Coronary artery (tissue), 2 donors: ENCODE data around the gene PCDHGC3.

ENCODE experiments used
- DNase-seq: peaks from one replicate; pipeline ENCODE4 v3.0.0-alpha.2; 2017; ENCODE audit warnings: low spot score
- H3K27ac ChIP-seq, 2 donors: fragments of 200-600 bp; sonication (generic); one replicate each; pipeline ENCODE4 v1.5.1; 2016 to 2019
- H3K4me3 ChIP-seq: fragments of 200-600 bp; sonication (generic); 2 replicates; pipeline ENCODE4 v1.5.1; 2016; ENCODE audit warnings: mild to moderate bottlenecking, moderate library complexity
- TF ChIP-seq, protein P1 (sequence below): fragments of 200-600 bp; sonication (generic); IDR thresholded peaks from one replicate; pipeline ENCODE4 v1.5.1; 2019; ENCODE audit warnings: antibody characterized with exemption

The PCDHGC3 gene

GRCh38 chr5:141477815-141478214 is 2.0 kb downstream of the PCDHGC3 start:
- no peak overlapping the region for H3K27ac ChIP-seq
- peak overlapping the region; percentile 88 for H3K4me3 ChIP-seq
- TF ChIP-seq, protein P1, sequence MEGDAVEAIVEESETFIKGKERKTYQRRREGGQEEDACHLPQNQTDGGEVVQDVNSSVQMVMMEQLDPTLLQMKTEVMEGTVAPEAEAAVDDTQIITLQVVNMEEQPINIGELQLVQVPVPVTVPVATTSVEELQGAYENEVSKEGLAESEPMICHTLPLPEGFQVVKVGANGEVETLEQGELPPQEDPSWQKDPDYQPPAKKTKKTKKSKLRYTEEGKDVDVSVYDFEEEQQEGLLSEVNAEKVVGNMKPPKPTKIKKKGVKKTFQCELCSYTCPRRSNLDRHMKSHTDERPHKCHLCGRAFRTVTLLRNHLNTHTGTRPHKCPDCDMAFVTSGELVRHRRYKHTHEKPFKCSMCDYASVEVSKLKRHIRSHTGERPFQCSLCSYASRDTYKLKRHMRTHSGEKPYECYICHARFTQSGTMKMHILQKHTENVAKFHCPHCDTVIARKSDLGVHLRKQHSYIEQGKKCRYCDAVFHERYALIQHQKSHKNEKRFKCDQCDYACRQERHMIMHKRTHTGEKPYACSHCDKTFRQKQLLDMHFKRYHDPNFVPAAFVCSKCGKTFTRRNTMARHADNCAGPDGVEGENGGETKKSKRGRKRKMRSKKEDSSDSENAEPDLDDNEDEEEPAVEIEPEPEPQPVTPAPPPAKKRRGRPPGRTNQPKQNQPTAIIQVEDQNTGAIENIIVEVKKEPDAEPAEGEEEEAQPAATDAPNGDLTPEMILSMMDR: no peak
- no peak for DNase-seq

GRCh38 chr5:141478321-141478945 is 2.7 kb downstream of the PCDHGC3 start:
- Histone ChIP-seq H3K27ac (no peak overlapping the region), H3K4me3 (peak overlapping the region; percentile 88)
- no peak for DNase-seq
- TF ChIP-seq, protein P1: no peak

- DNase-seq: no peak
- TF ChIP-seq, protein P1: no peak
- Histone ChIP-seq H3K4me3 (peak overlapping the region; percentile 88), H3K27ac (no peak overlapping the region)
These were observed 4.0 kb downstream of the PCDHGC3 start for GRCh38 chr5:141479776-141480175.

DNA sequence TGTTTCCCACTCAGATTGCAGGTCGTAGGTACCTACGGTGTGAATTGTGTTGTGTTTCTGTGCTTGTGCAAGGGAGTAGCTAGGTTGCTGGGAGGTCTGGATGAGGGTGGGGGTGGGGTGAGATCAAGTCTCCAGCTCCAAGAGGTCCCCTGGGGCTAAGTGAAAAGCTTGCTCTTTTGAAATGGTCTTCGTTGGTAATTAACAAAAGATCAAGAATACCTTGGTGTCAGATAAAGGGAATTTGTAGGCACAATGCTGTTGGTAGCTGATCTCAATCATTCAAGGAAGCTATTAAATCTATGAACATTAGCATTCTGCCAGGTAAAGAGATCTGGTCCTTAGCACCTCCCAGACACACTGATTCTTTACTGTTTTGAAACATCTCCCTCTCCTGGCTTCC is 8.1 kb downstream of the PCDHGC3 start:
- H3K4me3 ChIP-seq: peak overlapping the region; percentile 64
- DNase-seq: no peak
- TF ChIP-seq, protein P1: no peak
- no peak overlapping the region for H3K27ac ChIP-seq

DNA sequence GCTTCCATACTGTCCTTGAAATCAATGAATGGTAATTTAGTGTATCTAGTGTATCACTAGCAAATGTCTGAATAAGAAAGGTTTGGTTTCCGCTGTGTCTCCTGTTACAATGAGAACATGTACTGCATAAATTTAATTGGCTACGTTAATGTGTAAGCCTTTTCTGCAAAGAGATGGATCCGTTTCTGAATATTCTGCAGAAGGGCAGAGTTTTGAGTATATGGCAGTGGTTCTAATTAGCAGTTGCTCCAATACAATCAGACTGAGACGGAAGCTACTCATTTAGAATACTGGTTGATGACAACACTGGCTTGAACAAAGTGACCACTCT is 8.5 kb downstream of the PCDHGC3 start:
- DNase-seq: no peak
- TF ChIP-seq, protein P1: no peak
- Histone ChIP-seq H3K4me3 (peak overlapping the region; percentile 64), H3K27ac (no peak overlapping the region)

GRCh38 chr5:141484641-141485311 is 9.0 kb downstream of the PCDHGC3 start, which contains the start of gene PCDHGC4:
PCDHGC4 (plus strand) TSS chr5:141485030; CDS start chr5:141485174, 144 bp downstream.
- Histone ChIP-seq H3K27ac (no peak within 1 kb of the TSS), H3K4me3 (peak within 1 kb of the TSS; percentile 64)
- TF ChIP-seq, protein P1: no peak
- no peak for DNase-seq
